ENCODE measurements around the gene PAX5.

The PAX5 gene

DNA sequence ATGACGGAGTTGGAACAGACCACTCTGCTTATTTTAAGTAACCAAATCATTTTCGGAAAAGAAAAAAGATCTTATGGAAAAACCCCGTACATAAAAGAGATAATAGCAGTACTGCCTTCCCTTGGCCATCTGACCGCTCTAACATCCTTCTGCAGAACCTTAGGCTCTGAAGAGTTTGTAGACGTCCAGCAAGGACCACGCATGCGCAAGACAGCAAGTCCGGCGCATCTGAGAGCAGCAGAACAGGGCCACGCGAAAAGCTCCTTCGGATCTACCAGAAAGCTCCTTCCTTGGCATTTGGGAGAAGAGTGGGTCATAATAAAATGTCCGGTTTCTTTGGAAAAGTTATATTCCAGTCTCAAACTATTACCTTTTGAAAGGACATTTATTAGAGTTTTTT, 26.8 kb downstream of the PAX5 start:
- Histone ChIP-seq H3K36me3 (ENCODE audit: insufficient read depth, low read length) (no peaks in the 10 kb centered on the region), H3K4me3 (ENCODE audit: low read depth in 1 of 2, low read length in 2 of 2) (no peak overlapping the region), H3K9me3 (ENCODE audit: low read length) (no peaks in the 10 kb centered on the region), H3K27ac (ENCODE audit: low read depth, low read length) (no peak overlapping the region), H3K9ac (ENCODE audit: low read length) (no peak overlapping the region), H3K27me3 (ENCODE audit: control insufficient read depth in 1 of 2, insufficient read depth in 2 of 2, low read length in 2 of 2) (peaks cover 0 to 14% of the 10 kb centered on the region in 2 donors), H3K4me1 (ENCODE audit: insufficient read depth, low read length) (no peaks in the 10 kb centered on the region)

DNA sequence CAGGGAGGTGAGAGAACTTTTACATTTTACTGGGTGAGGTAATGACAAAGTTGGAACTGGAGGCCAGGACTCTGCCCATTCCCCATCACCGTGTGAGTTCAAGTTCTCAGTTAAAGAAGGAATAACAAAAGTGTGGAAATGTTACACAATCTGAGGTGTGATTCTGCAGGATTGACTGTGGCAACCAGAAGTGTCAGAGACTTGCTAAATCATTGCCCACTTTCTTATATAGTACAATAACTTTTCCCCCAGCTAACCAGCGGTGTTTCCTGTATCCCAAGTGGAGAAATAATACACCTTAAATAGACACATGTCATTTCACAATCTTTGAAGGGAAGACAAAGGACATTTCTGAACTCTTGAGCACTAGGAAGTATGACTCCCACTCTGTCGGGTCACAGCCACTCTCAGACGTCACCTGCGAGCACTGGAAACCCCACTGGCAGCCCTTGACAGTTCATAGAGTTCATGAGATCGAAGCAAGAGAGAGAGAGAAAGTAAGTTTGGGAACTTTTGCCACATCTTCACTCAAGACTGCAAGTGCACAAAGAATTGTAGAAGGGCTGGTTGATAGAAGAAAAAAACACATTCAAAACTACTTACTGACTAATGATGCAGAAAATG, 28.4 kb downstream of the PAX5 start:
- H3K27me3 ChIP-seq (ENCODE audit: control insufficient read depth in 1 of 2, insufficient read depth in 2 of 2, low read length in 2 of 2): peaks cover 0 to 25% of the 10 kb centered on the region in 2 donors
- no peak overlapping the region for H3K4me3 ChIP-seq (ENCODE audit: low read depth in 1 of 2, low read length in 2 of 2)
- H3K9me3 ChIP-seq (ENCODE audit: low read length): no peaks in the 10 kb centered on the region
- no peaks in the 10 kb centered on the region for H3K4me1 ChIP-seq (ENCODE audit: insufficient read depth, low read length)
- H3K27ac ChIP-seq (ENCODE audit: low read depth, low read length): no peak overlapping the region
- H3K36me3 ChIP-seq (ENCODE audit: insufficient read depth, low read length): no peaks in the 10 kb centered on the region
- H3K9ac ChIP-seq (ENCODE audit: low read length): no peak overlapping the region

DNA sequence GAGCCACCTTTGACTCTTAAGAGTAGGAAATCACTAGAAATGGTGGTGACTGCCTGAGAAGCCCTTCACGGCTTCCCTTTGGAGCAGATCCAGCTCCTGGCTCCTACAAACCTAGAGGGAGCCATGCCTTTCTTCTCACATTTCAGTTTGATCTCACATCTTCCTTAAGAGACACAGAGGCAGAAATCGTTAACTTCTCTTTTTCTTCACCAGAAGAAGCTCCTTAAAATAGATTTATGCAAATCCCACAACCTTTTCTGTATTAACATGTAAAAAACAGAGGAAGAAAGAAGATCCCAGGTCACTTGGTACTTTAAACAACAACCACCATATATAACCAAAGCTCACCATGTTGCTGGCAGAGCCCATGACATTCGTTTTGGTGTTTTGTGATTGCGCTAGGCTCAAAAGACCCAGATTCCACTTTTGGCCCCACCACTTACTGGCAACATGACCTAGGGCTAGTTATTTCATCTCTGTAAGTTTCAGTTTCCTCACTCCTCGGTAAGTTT, 29.6 kb downstream of the PAX5 start:
- no peak overlapping the region for H3K4me3 ChIP-seq (ENCODE audit: low read depth in 1 of 2, low read length in 2 of 2)
- no peak overlapping the region for H3K9ac ChIP-seq (ENCODE audit: low read length)
- H3K36me3 ChIP-seq (ENCODE audit: insufficient read depth, low read length): no peaks in the 10 kb centered on the region
- H3K27ac ChIP-seq (ENCODE audit: low read depth, low read length): no peak overlapping the region
- H3K27me3 ChIP-seq (ENCODE audit: control insufficient read depth in 1 of 2, insufficient read depth in 2 of 2, low read length in 2 of 2): peaks cover 0 to 33% of the 10 kb centered on the region in 2 donors
- H3K4me1 ChIP-seq (ENCODE audit: insufficient read depth, low read length): no peaks in the 10 kb centered on the region
- no peaks in the 10 kb centered on the region for H3K9me3 ChIP-seq (ENCODE audit: low read length)

DNA sequence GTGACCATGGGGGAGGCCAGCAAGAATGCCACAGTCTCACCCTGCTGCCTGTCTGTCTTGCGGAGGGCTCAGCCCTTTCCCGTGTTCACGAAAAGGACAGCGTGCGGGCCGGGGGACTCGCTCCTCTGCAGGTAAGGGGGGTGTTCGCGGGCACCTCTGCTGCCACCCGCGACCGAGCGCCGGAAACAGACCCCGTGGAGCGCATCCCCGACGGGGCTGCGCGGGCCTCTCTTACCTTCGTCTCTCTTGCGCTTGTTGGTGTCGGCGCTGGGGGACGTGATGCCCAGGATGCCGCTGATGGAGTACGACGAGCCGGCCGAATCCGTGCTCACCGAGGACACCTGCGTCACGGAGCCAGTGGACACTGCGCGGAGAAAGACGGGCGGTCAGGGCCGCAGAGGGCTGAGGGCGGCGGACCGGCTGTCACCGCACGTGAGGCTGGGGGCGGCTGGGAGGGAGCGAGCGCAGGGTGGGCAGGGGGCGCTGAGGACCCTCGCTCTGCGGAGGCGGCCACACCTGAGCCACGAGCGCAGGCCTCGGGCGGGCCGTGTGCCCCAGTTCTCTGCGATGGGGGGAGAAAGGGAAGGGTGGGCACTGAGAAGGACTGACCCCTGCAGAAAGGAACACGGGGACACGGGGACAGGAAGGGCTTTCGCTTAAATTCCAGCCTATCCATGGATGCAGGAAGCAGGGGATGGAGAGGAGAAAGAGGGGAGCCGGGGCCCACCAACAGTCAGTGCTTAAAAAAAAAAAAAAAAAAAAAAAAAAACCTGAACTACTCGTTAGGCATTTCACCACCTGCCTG, 31.5 kb downstream of the PAX5 start:
- Histone ChIP-seq H3K9me3 (ENCODE audit: low read length) (no peaks in the 10 kb centered on the region), H3K4me1 (ENCODE audit: insufficient read depth, low read length) (no peaks in the 10 kb centered on the region), H3K36me3 (ENCODE audit: insufficient read depth, low read length) (no peaks in the 10 kb centered on the region), H3K9ac (ENCODE audit: low read length) (no peak overlapping the region), H3K4me3 (ENCODE audit: low read depth in 1 of 2, low read length in 2 of 2) (no peak overlapping the region), H3K27me3 (ENCODE audit: control insufficient read depth in 1 of 2, insufficient read depth in 2 of 2, low read length in 2 of 2) (peaks cover 0 to 33% of the 10 kb centered on the region in 2 donors), H3K27ac (ENCODE audit: low read depth, low read length) (no peak overlapping the region)

DNA sequence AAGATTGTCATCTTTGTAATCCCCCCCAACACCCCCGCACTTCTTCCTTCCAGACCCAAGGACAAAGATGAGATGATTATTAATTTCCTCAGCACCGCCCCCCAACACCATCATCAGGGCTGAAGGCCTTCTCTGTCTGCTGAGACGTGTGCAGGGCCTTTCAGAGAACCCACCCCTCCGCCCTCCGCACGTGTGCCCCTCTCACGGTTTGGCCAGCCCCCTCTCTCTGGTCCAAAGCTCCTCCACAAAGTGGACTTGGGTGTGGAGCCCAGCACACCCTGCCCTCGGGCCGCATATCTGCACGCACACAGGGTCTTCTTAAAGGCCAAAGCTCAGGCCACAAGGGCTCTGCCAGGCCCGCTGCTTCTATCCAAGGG, 32.0 kb downstream of the PAX5 start:
- H3K9me3 ChIP-seq (ENCODE audit: low read length): no peaks in the 10 kb centered on the region
- no peak overlapping the region for H3K9ac ChIP-seq (ENCODE audit: low read length)
- no peak overlapping the region for H3K4me3 ChIP-seq (ENCODE audit: low read depth in 1 of 2, low read length in 2 of 2)
- peaks cover 0 to 33% of the 10 kb centered on the region in 2 donors for H3K27me3 ChIP-seq (ENCODE audit: control insufficient read depth in 1 of 2, insufficient read depth in 2 of 2, low read length in 2 of 2)
- H3K27ac ChIP-seq (ENCODE audit: low read depth, low read length): no peak overlapping the region
- no peaks in the 10 kb centered on the region for H3K36me3 ChIP-seq (ENCODE audit: insufficient read depth, low read length)
- H3K4me1 ChIP-seq (ENCODE audit: insufficient read depth, low read length): no peaks in the 10 kb centered on the region

DNA sequence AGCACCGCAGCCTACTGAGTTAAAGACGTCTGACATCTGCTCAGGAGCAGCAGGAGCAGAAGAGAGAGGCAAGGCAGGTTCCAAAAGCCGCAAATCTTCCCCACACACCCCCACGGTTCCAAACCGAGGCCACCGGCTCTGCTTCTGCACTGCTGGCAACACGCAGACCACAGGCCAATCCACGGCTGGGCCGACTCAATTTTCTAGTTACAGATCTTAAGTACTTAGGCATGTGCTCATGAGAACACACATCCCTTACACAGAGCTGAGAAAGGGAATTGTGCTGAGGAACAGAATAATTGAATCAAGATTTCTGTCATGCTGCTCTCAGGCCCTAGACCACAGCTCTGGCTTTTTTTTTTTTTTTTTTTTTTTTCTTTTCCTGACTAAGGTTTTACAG, 32.6 kb downstream of the PAX5 start:
- H3K27me3 ChIP-seq (ENCODE audit: control insufficient read depth in 1 of 2, insufficient read depth in 2 of 2, low read length in 2 of 2): peaks cover 0 to 36% of the 10 kb centered on the region in 2 donors
- no peaks in the 10 kb centered on the region for H3K9me3 ChIP-seq (ENCODE audit: low read length)
- no peak overlapping the region for H3K9ac ChIP-seq (ENCODE audit: low read length)
- no peak overlapping the region for H3K4me3 ChIP-seq (ENCODE audit: low read depth in 1 of 2, low read length in 2 of 2)
- H3K36me3 ChIP-seq (ENCODE audit: insufficient read depth, low read length): no peaks in the 10 kb centered on the region
- H3K4me1 ChIP-seq (ENCODE audit: insufficient read depth, low read length): no peaks in the 10 kb centered on the region
- no peak overlapping the region for H3K27ac ChIP-seq (ENCODE audit: low read depth, low read length)

DNA sequence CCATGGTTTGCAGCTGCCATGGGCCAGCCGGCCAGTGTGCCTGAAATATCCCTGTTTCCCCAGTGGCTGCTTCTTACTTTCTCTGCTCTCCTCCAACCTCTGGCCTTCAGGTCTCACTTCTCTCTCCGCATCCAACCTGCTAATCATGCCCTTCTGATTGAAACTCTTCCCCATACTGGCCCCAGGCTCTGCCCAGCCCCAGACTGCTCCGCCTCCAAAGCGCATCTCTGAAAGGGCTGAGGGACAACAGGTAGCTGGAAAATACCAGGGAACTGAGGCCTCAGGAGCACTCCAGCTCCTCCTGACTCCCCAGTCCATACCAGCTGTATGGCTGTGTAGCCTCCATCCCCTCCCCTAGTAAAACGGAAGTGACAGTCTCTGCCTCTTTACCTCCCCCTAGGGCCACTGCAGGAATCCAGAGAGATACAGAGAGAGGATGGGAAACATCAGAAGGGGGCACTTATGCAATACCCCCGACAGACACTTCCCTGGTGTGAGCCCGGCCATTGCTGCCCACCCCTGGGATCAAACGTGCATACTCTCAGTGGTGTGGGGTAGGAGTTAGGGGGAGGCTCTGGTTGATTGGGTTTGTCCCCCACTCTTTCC, 34.2 kb downstream of the PAX5 start:
- H3K9ac ChIP-seq (ENCODE audit: low read length): no peak overlapping the region
- no peaks in the 10 kb centered on the region for H3K4me1 ChIP-seq (ENCODE audit: insufficient read depth, low read length)
- peaks cover 0 to 49% of the 10 kb centered on the region in 2 donors for H3K27me3 ChIP-seq (ENCODE audit: control insufficient read depth in 1 of 2, insufficient read depth in 2 of 2, low read length in 2 of 2)
- no peaks in the 10 kb centered on the region for H3K9me3 ChIP-seq (ENCODE audit: low read length)
- H3K27ac ChIP-seq (ENCODE audit: low read depth, low read length): no peak overlapping the region
- no peaks in the 10 kb centered on the region for H3K36me3 ChIP-seq (ENCODE audit: insufficient read depth, low read length)
- H3K4me3 ChIP-seq (ENCODE audit: low read depth in 1 of 2, low read length in 2 of 2): no peak overlapping the region

DNA sequence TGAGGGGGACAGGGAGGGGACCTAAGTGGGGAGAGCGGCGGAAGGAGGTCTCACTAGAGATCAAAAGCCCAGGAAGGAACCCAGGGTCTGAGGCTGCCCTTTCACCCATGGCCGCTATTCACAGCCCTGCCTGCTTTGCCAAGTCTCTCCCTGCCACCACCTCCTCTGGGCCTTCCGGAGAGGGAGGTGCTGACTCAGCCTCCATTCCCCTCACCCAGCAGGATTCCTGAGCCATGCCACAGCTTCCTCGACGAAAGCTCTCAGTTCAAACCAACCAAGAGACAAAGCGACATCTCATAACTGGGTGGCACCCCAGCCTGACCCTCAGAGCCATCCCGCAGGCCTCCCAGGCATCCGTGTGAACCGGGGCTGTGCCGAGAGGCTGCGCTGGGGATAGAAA, 36.7 kb downstream of the PAX5 start:
- H3K4me3 ChIP-seq (ENCODE audit: low read depth in 1 of 2, low read length in 2 of 2): no peak overlapping the region
- no peaks in the 10 kb centered on the region for H3K36me3 ChIP-seq (ENCODE audit: insufficient read depth, low read length)
- H3K27ac ChIP-seq (ENCODE audit: low read depth, low read length): no peak overlapping the region
- no peaks in the 10 kb centered on the region for H3K4me1 ChIP-seq (ENCODE audit: insufficient read depth, low read length)
- H3K9me3 ChIP-seq (ENCODE audit: low read length): no peaks in the 10 kb centered on the region
- H3K9ac ChIP-seq (ENCODE audit: low read length): no peak overlapping the region
- H3K27me3 ChIP-seq (ENCODE audit: control insufficient read depth in 1 of 2, insufficient read depth in 2 of 2, low read length in 2 of 2): peaks cover 0 to 48% of the 10 kb centered on the region in 2 donors

DNA sequence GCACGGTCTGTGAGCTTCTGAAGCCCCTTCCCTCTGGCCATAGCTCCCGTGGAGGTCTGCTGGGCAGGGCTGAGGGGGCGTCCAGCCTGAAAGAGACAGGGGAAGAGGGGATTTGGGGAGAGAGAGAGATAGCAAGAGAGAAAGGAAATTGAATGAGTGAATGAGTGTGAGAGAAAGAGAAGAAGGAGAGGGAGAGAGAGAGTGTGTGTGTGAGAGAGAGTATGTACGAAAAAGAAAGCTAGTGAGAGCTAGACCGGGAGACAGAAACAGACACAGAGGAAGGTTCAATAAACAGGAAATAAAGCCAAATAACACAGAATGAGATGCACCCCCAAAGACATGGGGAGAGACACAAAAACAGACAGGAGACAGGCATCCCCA, 37.4 kb downstream of the PAX5 start:
- Histone ChIP-seq H3K27ac (ENCODE audit: low read depth, low read length) (no peak overlapping the region), H3K9ac (ENCODE audit: low read length) (no peak overlapping the region), H3K4me3 (ENCODE audit: low read depth in 1 of 2, low read length in 2 of 2) (no peak overlapping the region), H3K9me3 (ENCODE audit: low read length) (no peaks in the 10 kb centered on the region), H3K36me3 (ENCODE audit: insufficient read depth, low read length) (no peaks in the 10 kb centered on the region), H3K4me1 (ENCODE audit: insufficient read depth, low read length) (no peaks in the 10 kb centered on the region), H3K27me3 (ENCODE audit: control insufficient read depth in 1 of 2, insufficient read depth in 2 of 2, low read length in 2 of 2) (peaks cover 0 to 42% of the 10 kb centered on the region in 2 donors)

DNA sequence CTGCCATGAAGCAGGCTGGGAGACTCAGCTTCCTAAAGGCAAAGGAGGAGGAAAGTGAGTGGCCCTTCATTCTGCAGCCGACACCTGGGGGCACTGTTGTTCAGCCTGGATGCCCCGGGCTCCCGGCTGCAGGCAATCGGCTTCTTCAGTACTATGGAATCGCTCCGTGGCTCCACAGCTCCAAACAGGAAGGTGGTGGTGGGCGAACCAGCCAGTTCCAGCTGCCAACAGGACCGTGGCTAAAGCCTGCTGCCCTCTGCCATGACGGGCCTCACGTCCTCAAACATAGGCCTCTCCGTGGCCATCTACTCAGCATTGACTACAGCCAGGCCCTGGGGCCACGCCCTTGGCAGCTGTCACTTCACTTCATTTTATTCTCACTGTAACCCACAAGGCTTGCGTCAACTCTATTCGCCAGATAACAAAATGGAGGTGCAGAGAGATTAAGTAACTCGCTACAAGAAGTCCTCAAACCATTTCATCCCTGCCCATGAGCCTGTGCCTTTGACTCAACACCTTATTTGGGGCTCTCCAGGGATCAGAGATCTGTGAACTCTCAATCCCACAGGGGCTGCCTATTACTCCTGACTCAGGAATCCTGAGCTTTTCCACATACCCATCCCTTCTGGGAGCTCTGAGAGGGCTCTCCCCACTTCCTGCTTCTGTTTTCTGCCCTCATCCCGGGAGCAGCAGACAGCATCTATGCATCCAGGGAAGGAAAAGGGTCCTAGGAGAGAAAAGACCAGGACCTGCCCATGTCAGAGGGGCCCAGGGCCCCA, 38.0 kb downstream of the PAX5 start:
- H3K9me3 ChIP-seq (ENCODE audit: low read length): peaks cover 6% of the 10 kb centered on the region
- H3K4me1 ChIP-seq (ENCODE audit: insufficient read depth, low read length): no peaks in the 10 kb centered on the region
- no peak overlapping the region for H3K9ac ChIP-seq (ENCODE audit: low read length)
- H3K36me3 ChIP-seq (ENCODE audit: insufficient read depth, low read length): no peaks in the 10 kb centered on the region
- no peak overlapping the region for H3K27ac ChIP-seq (ENCODE audit: low read depth, low read length)
- no peak overlapping the region for H3K4me3 ChIP-seq (ENCODE audit: low read depth in 1 of 2, low read length in 2 of 2)
- peaks cover 0 to 43% of the 10 kb centered on the region in 2 donors for H3K27me3 ChIP-seq (ENCODE audit: control insufficient read depth in 1 of 2, insufficient read depth in 2 of 2, low read length in 2 of 2)

Measured in muscle layer of colon (tissue), 2 donors.